Neural cell (in vitro differentiated cells): ENCODE data around the gene ROBO4.

Experiments
- EZH2 ChIP-seq: fragments of 200-600, 300-800 bp; shearing (Covaris generic), sonication (generic); IDR thresholded peaks from 2 replicates; pipeline ENCODE4 v1.6.1; 2014; ENCODE audit warnings: antibody characterized with exemption, low read length, borderline replicate concordance, mild to moderate bottlenecking; ENCODE audit not compliant: insufficient read depth, poor library complexity, severe bottlenecking
- TAF1 ChIP-seq: IDR thresholded peaks from 2 replicates; pipeline ENCODE4 v1.6.1; 2012; ENCODE audit warnings: low read depth
- TF ChIP-seq, protein P1 (sequence below): fragments of 450-650 bp; IDR thresholded peaks from 2 replicates; pipeline ENCODE4 v1.5.1; 2014; ENCODE audit warnings: antibody characterized with exemption, mild to moderate bottlenecking, moderate library complexity; ENCODE audit not compliant: poor library complexity, severe bottlenecking

DNA sequence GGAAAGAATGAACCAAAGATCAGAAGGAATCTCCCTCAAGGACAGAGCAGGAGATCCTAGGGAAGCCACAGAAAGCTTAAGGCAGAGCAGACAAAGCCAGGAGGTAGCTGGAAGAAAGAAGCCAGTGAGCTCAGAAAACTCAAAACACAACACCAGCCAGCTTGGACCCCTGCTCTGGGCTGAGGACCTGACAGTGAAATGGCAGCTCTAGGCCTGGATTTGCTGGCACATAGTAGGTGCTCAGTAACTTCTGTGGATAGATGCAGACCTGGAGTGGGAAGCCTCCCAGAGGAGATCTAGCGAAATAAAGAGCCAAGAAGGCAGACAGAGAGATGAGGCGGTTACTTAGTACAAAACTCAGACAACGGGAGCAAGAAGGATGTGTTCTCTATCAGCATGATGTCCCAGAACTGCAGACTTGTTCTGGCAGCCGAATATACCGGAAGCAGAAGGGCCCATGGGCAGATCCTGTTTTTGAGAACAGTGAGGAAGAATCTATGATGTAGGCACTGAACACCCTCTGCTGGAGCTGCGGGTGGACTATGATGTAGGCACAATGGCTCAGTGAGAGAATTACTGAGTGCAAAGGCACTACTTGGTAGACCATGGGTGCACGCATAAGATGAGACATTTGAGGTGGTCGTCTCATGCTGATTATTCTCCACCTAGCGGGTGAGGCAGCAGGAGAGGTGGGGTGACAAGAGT, 4.8 kb downstream of the ROBO4 start:
- TF ChIP-seq EZH2 (no peak), TAF1 (no peak)
- TF ChIP-seq, protein P1, sequence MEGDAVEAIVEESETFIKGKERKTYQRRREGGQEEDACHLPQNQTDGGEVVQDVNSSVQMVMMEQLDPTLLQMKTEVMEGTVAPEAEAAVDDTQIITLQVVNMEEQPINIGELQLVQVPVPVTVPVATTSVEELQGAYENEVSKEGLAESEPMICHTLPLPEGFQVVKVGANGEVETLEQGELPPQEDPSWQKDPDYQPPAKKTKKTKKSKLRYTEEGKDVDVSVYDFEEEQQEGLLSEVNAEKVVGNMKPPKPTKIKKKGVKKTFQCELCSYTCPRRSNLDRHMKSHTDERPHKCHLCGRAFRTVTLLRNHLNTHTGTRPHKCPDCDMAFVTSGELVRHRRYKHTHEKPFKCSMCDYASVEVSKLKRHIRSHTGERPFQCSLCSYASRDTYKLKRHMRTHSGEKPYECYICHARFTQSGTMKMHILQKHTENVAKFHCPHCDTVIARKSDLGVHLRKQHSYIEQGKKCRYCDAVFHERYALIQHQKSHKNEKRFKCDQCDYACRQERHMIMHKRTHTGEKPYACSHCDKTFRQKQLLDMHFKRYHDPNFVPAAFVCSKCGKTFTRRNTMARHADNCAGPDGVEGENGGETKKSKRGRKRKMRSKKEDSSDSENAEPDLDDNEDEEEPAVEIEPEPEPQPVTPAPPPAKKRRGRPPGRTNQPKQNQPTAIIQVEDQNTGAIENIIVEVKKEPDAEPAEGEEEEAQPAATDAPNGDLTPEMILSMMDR, result no peak
